ENCODE measurements around the gene RGS14.

The RGS14 gene, protein sequence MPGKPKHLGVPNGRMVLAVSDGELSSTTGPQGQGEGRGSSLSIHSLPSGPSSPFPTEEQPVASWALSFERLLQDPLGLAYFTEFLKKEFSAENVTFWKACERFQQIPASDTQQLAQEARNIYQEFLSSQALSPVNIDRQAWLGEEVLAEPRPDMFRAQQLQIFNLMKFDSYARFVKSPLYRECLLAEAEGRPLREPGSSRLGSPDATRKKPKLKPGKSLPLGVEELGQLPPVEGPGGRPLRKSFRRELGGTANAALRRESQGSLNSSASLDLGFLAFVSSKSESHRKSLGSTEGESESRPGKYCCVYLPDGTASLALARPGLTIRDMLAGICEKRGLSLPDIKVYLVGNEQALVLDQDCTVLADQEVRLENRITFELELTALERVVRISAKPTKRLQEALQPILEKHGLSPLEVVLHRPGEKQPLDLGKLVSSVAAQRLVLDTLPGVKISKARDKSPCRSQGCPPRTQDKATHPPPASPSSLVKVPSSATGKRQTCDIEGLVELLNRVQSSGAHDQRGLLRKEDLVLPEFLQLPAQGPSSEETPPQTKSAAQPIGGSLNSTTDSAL

DNA sequence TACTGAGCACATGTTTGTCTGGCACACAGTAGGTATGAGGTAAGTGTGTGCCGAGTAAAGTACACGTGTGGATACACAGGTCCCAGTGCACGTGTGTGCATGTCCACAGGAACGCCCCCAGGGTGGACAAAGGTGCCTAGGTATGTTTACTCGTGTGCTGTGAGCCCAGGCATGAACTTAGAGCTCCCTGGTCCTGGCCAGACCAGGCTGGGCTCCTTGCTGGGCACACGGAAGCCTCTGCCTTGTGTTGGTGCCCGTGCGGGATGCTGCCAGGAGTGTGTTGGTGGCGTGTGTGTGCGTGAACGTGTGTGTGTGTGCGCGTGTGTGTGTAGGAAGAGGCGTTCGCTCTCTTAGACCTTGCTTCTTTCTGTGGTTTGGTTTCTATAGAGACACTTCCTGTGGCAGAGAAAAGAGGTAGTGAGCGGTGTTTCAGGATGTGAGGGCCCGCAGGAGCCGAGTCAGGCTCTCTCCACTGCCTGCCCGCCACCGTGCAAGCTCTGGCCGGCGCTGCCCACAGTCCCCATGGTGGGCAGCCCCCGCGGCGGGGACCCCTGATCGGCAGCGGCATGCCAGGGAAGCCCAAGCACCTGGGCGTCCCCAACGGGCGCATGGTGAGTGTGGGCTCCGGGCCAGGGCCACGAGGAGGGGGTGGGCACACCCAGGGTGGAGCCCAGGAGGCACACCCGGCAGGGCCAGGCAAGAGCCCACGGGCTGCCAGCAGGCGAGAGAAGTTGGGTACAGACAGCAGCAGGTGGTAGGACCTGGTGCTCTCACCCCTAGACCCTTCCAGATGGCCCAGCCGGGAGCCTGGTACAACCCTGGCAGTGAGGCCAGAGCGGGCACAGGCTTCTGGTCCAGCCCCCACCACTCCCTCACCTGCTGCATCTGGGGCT is at the start of gene RGS14:
Gene RGS14 (plus strand): TSS at position 466 of the 893 bp plus-strand sequence. CDS start 101 bp downstream, at position 567.
- DNase-seq, result peak; percentile 43

DNA sequence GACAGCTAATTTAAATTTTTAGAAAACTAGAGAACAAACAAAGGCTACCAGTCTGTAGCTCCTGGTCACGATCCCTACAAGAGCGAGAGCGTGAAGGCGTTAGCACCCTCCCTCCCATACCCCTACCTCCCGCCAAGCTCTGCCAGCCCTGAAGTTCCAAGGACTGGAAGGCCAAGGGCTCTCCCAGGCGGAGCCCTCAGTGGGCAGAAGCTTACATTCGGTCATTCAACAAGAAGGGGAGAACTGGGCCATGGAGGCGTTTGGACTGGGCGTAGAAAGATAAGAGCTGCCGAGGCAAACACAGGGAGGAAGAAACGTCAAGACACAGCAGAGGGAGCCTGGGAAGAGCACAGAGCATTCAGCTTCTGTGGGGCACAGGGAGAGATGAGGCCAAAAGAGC is 49.0 kb upstream of the RGS14 start:
- DNase-seq, result no peak

DNA sequence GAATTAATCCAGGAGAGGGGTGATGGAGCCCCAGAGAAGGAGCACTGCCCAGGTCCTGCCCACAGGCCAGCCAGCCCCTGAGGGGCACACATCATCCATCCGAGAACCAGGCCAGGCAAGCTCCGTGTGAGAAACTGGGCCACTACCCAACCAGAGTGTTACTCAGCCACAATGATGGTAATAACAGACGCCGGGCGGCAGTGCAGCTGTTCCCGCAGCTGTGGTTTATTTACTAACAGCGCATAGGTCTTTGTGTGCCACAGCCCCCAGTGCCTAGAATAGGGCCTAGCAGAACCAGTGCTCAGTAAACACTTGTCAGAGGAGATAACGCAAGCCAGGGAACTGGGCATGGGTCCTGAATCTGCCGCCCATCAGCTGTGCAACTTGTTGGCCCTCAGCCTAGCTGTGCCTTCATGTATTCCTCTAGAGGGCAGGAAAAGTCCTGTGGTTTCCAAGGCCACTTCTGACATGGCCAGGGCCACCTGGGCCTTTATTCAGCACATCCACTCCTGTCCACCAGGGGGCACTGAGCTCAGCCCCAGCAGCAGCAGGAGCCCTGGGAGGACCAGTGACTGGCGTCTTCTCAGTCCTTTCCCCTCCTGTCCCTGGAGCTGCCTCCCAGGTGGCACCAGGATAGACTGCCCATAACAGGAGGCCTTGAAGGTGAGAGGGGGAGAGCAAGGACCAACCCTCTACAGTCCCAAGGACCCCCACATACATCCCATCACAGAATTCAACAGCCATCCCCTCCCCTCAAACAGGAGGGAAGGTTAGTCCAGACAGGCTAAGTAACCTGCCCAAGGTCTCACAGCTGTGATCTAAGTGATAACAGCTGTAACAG is 48.2 kb upstream of the RGS14 start:
- DNase-seq, result peak; percentile 65

DNA sequence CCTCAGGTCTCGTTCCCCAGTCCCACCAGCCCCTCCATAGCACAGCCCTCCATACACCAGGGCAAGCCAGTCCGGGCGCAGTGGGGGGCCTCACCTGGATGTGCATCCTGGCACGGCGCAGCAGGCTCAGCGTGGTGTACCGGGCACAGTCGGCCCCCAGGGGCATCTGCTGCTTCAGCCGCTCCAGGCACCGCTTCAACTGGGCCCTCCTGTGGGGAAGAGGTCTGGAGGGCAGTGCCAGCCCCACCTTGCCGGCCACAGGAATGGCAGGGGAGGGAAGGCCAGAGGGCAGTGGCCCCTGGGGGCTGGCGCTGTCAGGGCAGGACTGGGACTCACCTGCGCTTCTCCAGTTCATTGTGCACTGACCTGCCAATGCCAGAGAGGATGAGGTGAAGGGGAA is 47.4 kb upstream of the RGS14 start:
- DNase-seq, result no peak

DNA sequence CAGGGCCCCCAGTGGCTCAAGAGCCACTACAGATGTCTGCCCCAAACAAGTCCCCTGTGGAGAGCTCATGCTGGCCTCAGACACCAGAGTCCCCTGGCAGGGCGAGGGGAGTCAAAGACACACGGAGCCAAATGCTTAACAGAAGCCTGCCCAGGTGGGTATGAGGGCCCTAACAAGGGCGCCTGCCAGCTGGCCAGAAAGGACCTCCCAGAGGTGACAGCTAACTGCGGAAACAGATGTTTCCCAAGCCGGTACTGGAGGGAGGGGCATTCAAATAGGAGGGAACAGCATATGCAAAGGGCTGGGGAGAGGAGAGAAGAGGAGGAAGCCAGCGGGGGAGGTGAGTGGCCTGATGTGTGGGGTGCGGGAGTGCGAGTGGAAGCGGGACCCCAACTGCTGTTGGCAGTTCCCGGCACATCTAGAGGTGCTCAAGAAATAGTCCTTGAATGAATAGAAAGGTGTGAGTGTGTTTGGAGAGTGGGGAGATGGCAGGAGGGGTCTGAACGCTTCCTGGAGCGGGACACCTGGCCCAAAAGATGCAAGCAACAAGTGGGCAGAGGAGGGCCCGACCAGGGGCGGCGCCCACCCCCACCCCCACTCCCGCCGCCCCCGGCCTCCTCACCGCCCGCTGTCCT is 46.9 kb upstream of the RGS14 start:
- DNase-seq, result peak; percentile 25

DNA sequence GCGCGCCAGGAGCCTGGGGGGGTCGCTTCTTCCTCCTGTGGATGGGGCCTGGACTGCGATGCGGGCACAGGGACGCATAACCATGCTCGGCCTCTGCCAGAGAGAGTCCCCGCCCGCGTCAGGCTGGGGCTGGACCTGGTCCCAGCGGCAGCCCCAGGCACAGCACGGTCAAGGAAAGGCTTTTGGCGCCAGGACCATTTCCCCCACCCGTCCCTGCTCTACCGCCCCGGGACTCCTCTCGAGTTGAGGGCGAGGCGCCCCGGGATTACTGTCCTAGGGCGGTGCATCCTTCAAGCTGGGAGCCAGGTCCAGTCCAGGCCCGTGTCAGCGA is 46.4 kb upstream of the RGS14 start:
- DNase-seq, result no peak

DNA sequence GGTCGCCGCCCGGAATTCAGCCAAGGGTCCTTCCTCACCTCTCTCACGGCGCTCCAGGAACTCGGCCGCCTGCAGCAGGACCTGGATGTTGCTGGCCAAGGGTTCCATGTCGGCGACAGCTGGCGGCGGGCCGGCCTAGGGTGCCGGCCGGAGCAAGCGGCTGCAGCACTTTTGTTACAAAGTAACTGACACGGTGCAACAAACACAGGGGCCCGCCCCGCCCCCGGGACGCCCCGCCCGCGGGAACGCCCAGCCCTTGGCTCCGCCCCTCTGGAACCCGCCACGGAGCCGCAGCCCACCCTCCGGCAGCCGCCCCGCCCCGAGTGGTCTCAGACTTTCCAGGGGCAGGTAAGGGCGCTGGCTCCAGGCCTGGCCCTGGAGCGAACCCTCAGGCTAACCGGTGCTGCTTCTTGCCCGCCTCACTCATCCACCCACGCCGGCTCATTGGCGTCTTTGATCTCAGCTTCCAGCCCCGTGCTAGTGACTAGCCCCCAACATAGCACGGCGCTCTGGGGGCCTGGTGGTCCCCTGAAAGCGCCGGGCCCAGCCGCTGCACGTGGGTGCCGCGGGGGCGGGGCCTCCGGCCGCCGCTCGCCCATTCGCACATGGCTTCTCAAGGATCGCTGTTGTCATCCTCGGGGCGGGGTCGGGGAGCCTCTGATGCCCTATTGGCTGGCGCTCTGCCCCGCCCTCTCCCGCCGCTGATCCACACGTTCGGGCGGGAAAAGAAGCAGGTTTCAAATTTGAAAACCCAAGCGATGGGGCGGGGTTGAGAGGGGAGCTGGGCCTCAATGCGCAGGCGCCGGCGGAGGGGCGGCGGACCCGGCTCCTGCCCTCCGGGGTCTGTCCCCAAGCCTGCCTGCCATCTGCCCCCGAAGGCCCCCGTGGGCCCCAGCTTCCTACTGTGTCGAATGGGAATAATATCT is 45.7 kb upstream of the RGS14 start, which contains the start of gene MXD3:
Gene MXD3 (minus strand): TSS at position 176 of the 926 bp plus-strand sequence. CDS start 68 bp downstream, at position 108.
- DNase-seq, result peak; percentile 98

DNA sequence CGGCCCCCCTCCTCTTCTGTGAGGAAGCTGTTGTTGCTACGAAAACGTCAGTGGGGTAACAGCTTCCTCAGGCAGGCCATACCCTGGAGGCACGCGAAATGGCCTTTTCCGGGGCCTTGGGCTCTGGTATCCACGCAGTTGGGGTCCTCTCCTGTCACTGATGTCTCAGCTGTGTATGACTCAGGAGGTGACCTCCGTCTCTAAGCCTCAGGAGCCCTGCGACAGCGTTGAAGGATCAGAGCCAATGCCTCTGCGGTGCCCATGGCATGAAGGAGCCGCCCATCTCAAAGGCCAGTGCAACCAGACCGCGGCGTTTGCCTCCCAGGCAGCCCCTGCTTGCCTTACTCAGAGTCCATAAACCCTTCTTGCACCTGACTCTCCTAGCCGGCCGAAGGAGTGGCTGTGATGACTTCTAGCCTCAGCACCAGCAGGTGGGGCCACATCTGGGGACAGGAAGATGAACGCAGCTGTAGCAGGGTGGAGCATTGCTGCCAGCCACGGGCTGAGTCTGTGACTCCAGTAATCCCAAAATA is 45.0 kb upstream of the RGS14 start:
- peak; percentile 22 for DNase-seq

DNA sequence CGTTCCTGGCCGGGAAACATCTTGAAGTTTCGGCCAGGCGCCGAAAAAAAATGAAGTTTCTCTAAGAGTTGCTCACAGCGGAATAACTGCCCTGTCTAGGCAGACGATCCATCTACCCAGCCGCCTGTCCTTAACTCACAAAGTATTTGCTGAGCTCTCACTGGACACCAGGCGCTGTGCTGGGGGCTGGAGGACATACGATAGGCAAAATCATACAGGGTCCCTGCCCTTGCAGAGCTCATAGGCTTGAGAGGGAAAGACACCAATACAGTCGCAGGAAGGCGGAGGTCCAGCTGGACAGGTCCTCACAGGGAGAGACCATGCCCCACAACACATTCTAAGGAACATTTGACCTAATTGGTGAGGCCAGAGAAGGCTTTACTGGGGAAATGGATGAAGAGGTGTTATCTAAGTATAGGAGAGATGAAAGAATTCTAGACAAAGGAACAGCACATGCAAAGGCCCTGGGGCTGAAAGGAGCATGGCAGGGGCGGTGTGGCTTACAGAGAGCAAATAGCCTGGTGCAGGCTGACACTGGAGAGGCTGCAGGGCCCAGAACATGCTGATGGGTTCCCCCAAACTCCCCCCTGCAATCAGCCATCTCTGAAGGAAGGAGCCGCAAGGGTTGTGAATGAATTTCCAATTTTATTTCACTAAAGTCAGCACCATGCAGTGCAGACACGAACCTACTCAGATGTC is 44.0 kb upstream of the RGS14 start:
- no peak for DNase-seq

DNA sequence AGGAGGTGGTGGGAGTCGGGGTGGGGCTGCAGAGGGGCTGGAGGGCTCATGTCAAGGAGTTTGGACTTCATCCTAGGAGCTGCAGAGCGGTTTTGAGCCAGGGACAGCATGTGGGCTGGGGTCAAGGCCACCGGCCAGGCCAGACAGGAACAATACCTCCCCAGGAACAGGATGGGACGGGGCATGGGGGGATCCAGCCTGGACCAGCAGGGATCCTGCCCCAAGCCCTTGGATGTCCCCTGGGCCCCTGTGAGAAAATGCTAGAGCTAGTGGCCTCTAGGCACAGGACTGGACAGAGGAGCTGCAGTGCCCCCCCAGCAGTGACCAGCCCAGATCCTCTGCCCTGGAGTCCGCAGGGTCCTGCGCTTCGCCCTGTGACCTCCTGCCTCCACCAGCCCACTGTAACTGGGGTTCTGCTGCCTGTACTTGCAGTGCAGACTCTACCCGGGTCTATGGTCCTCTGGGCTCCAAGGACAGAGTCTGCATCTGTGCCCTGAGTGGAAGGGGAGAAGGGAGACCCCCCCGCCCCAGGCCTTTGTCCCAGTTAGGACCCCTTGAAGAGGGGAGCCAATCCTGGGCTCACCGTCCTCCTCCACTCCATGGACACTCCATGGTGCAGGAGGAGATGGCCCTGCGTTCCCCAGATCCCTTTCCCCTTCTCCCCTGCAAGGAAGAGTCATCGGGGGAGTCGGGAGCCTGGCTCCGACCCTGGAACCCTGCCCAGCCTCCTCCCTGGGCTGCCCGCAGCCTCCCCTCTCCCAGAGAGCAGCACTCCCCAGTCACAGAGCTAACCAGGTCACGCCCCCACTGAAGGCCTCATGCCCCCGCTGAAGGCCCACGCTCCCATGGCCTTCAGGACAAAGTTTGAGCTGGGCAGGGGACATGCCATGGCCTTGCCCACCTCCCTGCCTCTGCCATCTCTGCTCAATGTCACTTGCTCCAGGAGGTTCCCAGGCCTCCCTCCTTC is 43.1 kb upstream of the RGS14 start:
- no peak for DNase-seq

DNA sequence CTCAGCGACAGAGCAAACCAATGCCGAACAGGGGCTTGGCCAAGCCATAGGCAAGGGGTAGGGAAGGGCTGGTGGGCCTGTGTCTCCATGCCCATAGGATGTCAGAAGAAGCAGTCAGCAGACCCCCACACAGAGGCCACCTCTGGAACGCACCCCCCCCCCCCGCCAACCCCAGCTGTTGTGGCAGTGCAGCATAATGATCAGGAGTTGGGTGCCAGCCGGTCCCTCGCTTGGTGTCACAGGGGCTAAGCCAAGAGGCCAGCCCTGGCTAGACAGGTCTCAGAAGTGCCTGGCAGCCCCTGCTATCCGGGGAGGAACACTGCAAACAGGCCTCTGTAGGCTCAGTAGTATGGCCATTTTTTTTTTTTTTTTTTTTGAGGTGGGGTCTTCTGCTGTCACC is 42.3 kb upstream of the RGS14 start:
- DNase-seq, result no peak

DNA sequence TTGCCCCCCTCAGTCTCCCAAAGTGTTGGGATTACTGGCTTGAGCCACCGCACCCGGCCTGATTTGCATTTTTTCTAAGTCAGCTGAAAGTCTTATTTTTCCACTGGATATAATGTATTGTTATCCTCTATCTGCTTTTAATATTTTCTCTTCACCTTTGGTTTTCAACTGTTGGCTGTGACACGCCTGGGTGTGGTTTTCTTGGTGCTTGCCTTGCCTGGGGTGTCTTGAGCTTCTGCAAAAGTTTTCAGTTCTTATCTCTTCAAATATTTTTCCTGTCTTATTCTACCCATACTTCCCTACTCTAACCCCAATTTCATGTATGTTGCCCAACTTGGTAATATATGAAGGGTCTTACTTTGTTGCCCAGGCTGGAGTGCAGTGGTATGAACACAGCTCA is 41.7 kb upstream of the RGS14 start:
- DNase-seq, result no peak

DNA sequence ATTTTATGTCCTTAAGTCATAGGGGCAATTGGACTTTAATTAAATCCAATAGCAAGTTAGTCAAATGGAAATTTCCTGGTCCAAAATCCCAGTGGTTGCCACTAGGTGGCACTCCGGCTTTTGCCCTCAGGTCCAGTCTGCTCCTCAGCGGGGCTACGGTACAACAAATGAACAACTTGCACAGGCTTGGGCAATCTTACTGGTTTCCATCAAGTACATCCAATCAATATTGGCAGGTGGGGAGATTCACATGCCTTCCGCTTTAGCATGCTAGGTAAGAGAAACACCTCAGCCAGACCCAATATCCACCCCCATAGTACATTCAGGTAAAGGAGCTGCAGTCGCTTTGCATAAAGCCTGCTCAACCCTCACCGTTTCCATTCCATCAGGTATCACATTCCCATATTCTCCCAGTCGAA is 39.8 kb upstream of the RGS14 start:
- peak; percentile 68 for DNase-seq

DNA sequence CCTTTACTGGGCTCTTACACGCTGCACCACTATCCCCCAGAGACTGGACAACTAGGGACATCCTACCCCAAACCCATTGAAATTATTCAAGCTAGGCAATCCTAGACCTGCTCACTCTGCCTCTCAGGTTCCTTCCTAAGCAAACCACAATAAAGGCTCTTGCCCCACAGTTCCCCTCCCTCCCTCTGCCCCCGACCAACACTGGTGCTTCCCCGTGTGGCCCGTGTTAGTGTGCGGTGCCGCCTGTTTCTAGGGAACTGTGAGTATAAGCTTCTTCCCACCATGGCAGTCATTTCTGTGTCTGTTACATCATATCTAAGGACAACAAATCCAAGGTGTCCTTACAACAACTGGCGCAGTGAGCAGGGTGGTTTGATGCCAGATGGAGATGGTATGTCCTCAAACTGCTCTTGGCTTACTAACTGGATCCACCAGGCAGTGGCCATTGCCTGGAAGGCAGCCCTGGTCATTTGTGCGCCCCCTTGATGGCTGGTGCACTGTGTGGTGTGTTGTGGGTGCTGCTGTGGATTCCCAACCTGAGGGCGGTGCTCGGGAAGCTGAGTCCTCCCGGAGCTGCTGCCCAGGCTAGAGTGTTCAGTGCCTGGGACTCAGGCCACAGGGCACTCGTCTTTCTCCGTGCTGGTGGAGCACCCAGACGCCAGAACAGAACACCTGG is 37.7 kb upstream of the RGS14 start:
- no peak for DNase-seq

DNA sequence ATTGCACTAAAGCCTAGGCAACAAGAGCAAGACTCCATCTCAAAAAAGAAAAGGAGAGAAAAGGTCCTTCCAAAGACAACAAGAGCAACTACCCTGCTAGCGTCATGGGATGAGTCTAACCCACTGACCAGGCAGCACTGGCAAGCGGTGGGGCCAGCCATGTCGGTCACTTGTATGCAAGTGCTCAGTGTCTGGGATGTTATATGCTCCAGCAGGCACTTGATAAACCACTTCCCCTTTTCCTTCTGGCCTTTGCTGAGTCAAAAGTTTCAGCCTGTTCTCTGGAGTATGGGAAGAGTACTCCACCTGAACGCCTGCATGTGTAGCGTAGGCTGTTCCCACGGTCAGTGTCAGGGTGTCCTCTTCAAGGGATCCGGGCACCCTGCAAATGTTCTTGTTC is 36.8 kb upstream of the RGS14 start:
- DNase-seq, result no peak

DNA sequence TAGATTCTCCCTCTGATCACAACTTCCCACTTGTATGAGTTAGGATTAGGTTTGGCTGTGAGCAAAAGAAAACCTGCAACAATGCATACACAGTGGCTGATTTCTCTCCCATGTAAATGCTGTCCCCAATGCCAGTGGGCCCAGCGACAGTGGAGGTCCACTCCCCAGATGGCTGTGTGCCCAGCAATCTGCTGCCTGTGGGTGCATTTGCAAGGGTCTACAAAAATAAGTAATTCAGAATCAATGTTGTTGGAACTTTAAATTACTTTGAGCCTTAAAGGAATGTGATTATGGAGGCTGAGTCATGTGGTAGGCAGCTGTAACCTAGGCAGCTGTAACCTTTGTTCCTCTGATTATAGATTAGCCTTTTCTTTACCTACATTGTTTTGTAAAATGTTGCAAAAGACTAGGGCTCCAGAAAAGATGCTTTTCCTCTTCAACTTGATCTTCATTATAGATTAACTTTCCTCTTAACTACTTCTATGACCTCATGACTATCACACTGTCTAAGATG is 31.8 kb upstream of the RGS14 start:
- DNase-seq, result no peak

DNA sequence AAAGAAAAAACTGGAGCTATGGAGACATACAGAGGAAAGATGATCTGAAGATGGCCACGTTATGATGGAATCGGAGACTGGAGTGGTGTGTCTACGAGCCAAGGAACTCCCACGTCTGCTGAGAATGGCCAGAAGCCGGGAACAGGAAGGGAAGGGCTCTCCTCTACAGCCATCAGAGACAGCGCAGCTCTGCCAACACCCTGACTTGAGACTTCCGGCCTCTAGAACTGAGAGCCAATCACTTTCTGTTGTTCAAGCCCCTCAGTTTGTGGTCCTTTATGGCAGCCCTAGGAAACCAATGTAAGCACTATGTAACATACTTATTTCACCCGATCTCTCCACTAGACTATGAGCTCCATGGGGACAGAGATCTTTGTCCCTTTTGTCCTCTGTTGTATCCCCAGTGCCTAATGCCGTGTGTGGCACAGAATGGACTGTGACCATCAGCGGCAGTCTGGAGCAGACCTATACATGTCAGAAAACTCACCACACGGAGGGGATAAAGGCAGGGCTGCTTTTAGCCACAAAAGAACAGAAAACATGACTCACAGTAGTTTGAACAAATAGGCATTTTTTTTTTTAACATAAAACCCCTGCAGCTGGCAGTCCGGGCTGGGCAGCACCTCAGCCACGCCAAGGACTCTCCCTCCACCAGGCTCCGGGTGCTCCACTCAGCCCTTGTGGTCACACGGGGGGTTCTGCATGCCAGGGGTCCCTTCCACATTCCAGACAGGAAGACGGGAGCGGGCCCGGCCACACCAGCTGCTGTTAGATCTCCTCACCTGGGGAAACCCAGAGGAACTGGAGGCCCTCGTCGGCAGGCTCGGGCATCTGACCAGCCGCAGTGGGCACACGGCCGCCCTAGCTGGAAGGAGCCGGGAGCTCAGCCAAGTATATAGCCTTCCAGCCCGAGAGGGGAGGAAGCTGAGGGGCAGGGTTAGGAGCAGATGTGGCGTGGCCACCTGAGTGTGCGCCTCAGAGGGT is 29.9 kb upstream of the RGS14 start:
- no peak for DNase-seq

All from fibroblast of skin of right biceps (primary cell).